GM23338 (cell line): ENCODE data around the gene NCDN.

Experiments used
- CREB1 ChIP-seq: fragments of 250-450 bp; sonication (Bioruptor Pico); IDR thresholded peaks from 2 replicates; pipeline ENCODE4 v1.5.0; 2020; ENCODE audit warnings: low read depth, mild to moderate bottlenecking, moderate library complexity
- EZH2 ChIP-seq: fragments of 200-600 bp; sonication (generic); IDR thresholded peaks from one replicate; pipeline ENCODE4 v1.8.0; 2017; ENCODE audit warnings: antibody characterized with exemption, mild to moderate bottlenecking, low read depth; ENCODE audit not compliant: unreplicated experiment
- EZH2phosphoT487 ChIP-seq: fragments of 200-600 bp; sonication (generic); IDR thresholded peaks from one replicate; pipeline ENCODE4 v1.8.1; 2018; ENCODE audit warnings: antibody characterized with exemption; ENCODE audit not compliant: unreplicated experiment
- JUNB ChIP-seq: IDR thresholded peaks from one replicate; pipeline ENCODE4 v1.6.1; 2016; ENCODE audit warnings: antibody characterized with exemption; ENCODE audit not compliant: unreplicated experiment
- POLR2AphosphoS5 ChIP-seq: IDR thresholded peaks from 2 replicates; pipeline ENCODE4 v1.6.1; 2016; ENCODE audit warnings: antibody characterized with exemption, low read depth
- TF ChIP-seq, protein P1 (sequence below): IDR thresholded peaks from one replicate; pipeline ENCODE4 v1.6.1; 2018; ENCODE audit warnings: antibody characterized with exemption; ENCODE audit not compliant: unreplicated experiment
- TF ChIP-seq, protein P2 (sequence below), 2 experiments: fragments of 200-600 bp in 1 of 2; sonication (generic) in 1 of 2; conservative IDR thresholded peaks; 2 replicates each; pipeline versions ENCODE4 v1.5.1 to v1.6.1; 2016 to 2017; ENCODE audit warnings: antibody characterized with exemption in 2 of 2, low read depth in 2 of 2, mild to moderate bottlenecking in 2 of 2, moderate library complexity in 1 of 2
- TF ChIP-seq, protein P3 (sequence below): IDR thresholded peaks from 2 replicates; pipeline ENCODE4 v1.6.1; 2016; ENCODE audit warnings: antibody characterized with exemption
- TF ChIP-seq, protein P4 (sequence below): fragments of 250-450 bp; sonication (Bioruptor Pico); IDR thresholded peaks from 2 replicates; pipeline ENCODE4 v1.5.0; 2020; ENCODE audit warnings: mild to moderate bottlenecking, moderate library complexity

DNA sequence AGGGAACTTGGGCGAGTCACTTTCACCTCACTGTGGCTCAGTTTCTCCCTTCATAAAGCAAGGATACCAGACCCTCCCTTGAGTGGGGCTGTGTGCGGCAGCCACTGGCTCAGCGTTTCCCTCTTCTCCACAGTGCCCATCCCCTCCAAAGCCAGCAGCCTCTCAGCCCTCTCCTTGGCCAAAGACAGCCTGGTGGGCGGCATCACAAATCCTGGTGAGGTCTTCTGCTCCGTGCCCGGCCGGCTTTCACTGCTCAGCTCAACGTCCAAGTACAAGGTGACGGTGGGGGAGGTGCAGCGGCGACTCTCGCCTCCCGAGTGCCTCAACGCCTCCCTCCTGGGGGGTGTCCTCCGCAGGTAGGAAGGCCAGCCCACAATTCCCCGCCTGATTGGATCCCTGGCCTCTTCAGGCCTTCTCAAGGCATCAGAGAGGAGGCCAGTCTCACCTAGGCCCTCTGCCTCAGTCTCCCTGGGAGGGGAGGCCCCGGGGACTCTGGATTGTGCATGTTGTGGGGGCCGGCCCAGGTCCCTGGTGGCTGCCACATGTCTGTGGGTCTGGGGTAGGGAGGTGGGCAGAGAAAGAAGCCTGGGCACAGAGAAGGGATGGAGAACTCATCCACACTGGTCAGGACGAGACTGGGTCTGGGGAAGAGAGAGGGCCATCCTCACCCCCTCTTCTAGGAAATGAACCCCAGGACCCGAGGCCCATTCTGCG, 30.8 kb downstream of the NCDN start:
- TF ChIP-seq, protein P1, sequence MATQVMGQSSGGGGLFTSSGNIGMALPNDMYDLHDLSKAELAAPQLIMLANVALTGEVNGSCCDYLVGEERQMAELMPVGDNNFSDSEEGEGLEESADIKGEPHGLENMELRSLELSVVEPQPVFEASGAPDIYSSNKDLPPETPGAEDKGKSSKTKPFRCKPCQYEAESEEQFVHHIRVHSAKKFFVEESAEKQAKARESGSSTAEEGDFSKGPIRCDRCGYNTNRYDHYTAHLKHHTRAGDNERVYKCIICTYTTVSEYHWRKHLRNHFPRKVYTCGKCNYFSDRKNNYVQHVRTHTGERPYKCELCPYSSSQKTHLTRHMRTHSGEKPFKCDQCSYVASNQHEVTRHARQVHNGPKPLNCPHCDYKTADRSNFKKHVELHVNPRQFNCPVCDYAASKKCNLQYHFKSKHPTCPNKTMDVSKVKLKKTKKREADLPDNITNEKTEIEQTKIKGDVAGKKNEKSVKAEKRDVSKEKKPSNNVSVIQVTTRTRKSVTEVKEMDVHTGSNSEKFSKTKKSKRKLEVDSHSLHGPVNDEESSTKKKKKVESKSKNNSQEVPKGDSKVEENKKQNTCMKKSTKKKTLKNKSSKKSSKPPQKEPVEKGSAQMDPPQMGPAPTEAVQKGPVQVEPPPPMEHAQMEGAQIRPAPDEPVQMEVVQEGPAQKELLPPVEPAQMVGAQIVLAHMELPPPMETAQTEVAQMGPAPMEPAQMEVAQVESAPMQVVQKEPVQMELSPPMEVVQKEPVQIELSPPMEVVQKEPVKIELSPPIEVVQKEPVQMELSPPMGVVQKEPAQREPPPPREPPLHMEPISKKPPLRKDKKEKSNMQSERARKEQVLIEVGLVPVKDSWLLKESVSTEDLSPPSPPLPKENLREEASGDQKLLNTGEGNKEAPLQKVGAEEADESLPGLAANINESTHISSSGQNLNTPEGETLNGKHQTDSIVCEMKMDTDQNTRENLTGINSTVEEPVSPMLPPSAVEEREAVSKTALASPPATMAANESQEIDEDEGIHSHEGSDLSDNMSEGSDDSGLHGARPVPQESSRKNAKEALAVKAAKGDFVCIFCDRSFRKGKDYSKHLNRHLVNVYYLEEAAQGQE = no peak
- TF ChIP-seq POLR2AphosphoS5 (no peak), EZH2phosphoT487 (no peak), CREB1 (CRISPR knock-in tag) (no peak), JUNB (no peak), EZH2 (no peak)
- TF ChIP-seq, protein P2, sequence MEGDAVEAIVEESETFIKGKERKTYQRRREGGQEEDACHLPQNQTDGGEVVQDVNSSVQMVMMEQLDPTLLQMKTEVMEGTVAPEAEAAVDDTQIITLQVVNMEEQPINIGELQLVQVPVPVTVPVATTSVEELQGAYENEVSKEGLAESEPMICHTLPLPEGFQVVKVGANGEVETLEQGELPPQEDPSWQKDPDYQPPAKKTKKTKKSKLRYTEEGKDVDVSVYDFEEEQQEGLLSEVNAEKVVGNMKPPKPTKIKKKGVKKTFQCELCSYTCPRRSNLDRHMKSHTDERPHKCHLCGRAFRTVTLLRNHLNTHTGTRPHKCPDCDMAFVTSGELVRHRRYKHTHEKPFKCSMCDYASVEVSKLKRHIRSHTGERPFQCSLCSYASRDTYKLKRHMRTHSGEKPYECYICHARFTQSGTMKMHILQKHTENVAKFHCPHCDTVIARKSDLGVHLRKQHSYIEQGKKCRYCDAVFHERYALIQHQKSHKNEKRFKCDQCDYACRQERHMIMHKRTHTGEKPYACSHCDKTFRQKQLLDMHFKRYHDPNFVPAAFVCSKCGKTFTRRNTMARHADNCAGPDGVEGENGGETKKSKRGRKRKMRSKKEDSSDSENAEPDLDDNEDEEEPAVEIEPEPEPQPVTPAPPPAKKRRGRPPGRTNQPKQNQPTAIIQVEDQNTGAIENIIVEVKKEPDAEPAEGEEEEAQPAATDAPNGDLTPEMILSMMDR (conservative IDR thresholded peaks at IDR 0.05; ENCODE audit: low read depth in 2 of 2) = no peak
- TF ChIP-seq, protein P3, sequence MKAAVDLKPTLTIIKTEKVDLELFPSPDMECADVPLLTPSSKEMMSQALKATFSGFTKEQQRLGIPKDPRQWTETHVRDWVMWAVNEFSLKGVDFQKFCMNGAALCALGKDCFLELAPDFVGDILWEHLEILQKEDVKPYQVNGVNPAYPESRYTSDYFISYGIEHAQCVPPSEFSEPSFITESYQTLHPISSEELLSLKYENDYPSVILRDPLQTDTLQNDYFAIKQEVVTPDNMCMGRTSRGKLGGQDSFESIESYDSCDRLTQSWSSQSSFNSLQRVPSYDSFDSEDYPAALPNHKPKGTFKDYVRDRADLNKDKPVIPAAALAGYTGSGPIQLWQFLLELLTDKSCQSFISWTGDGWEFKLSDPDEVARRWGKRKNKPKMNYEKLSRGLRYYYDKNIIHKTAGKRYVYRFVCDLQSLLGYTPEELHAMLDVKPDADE = no peak
- TF ChIP-seq, protein P4, sequence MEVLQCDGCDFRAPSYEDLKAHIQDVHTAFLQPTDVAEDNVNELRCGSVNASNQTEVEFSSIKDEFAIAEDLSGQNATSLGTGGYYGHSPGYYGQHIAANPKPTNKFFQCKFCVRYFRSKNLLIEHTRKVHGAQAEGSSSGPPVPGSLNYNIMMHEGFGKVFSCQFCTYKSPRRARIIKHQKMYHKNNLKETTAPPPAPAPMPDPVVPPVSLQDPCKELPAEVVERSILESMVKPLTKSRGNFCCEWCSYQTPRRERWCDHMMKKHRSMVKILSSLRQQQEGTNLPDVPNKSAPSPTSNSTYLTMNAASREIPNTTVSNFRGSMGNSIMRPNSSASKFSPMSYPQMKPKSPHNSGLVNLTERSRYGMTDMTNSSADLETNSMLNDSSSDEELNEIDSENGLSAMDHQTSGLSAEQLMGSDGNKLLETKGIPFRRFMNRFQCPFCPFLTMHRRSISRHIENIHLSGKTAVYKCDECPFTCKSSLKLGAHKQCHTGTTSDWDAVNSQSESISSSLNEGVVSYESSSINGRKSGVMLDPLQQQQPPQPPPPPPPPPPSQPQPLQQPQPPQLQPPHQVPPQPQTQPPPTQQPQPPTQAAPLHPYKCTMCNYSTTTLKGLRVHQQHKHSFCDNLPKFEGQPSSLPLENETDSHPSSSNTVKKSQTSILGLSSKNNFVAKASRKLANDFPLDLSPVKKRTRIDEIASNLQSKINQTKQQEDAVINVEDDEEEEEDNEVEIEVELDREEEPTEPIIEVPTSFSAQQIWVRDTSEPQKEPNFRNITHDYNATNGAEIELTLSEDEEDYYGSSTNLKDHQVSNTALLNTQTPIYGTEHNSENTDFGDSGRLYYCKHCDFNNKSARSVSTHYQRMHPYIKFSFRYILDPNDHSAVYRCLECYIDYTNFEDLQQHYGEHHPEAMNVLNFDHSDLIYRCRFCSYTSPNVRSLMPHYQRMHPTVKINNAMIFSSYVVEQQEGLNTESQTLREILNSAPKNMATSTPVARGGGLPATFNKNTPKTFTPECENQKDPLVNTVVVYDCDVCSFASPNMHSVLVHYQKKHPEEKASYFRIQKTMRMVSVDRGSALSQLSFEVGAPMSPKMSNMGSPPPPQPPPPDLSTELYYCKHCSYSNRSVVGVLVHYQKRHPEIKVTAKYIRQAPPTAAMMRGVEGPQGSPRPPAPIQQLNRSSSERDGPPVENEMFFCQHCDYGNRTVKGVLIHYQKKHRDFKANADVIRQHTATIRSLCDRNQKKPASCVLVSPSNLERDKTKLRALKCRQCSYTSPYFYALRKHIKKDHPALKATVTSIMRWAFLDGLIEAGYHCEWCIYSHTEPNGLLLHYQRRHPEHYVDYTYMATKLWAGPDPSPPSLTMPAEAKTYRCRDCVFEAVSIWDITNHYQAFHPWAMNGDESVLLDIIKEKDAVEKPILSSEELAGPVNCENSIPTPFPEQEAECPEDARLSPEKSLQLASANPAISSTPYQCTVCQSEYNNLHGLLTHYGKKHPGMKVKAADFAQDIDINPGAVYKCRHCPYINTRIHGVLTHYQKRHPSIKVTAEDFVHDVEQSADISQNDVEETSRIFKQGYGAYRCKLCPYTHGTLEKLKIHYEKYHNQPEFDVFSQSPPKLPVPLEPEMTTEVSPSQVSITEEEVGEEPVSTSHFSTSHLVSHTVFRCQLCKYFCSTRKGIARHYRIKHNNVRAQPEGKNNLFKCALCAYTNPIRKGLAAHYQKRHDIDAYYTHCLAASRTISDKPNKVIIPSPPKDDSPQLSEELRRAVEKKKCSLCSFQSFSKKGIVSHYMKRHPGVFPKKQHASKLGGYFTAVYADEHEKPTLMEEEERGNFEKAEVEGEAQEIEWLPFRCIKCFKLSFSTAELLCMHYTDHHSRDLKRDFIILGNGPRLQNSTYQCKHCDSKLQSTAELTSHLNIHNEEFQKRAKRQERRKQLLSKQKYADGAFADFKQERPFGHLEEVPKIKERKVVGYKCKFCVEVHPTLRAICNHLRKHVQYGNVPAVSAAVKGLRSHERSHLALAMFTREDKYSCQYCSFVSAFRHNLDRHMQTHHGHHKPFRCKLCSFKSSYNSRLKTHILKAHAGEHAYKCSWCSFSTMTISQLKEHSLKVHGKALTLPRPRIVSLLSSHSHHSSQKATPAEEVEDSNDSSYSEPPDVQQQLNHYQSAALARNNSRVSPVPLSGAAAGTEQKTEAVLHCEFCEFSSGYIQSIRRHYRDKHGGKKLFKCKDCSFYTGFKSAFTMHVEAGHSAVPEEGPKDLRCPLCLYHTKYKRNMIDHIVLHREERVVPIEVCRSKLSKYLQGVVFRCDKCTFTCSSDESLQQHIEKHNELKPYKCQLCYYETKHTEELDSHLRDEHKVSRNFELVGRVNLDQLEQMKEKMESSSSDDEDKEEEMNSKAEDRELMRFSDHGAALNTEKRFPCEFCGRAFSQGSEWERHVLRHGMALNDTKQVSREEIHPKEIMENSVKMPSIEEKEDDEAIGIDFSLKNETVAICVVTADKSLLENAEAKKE (CRISPR knock-in tag) = no peak
